Subcutaneous adipose tissue (tissue), 4 donors: ENCODE measurements around the gene LCE6A. TPM values are rescaled to one million over a fixed set of nuclear protein-coding genes. Genes with fewer than 3 reads are reported as not detected.

Source experiments
- total RNA-seq, 4 donors: library from RNA; depleted of rRNA; stranded (reverse); fragments of >200 nt; gene quantifications; one replicate each; pipeline ENCODE4 v1.1.0, GENCODE V29; 2016
- TF ChIP-seq, protein P1 (sequence below): fragments of 450-650 bp; IDR thresholded peaks from one replicate; pipeline ENCODE4 v1.5.1; 2016; ENCODE audit warnings: low read depth, mild to moderate bottlenecking, control low read depth, antibody characterized with exemption, moderate library complexity

Gene LCE6A
- total RNA-seq, 4 donors from 2014 or later, result not detected

DNA sequence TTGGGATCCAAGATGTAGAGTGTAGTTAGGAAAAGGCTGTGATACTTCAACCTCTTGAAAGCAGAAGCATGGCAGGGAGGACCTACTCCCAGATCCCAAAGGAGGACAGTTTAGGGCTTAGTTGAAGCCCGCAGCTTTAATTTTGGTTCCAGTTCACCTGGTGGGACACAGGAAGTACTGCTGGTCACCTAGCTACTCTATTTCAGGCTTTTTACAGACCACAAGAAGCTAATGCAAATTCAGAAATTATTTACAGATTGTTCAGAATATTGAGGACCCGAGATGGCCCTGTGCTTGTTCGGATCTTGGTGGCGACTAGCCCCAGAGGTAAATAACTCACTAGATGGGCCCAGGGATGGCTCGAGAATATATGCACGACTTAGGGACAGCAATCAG is 29.1 kb downstream of the LCE6A start:
- TF ChIP-seq, protein P1, sequence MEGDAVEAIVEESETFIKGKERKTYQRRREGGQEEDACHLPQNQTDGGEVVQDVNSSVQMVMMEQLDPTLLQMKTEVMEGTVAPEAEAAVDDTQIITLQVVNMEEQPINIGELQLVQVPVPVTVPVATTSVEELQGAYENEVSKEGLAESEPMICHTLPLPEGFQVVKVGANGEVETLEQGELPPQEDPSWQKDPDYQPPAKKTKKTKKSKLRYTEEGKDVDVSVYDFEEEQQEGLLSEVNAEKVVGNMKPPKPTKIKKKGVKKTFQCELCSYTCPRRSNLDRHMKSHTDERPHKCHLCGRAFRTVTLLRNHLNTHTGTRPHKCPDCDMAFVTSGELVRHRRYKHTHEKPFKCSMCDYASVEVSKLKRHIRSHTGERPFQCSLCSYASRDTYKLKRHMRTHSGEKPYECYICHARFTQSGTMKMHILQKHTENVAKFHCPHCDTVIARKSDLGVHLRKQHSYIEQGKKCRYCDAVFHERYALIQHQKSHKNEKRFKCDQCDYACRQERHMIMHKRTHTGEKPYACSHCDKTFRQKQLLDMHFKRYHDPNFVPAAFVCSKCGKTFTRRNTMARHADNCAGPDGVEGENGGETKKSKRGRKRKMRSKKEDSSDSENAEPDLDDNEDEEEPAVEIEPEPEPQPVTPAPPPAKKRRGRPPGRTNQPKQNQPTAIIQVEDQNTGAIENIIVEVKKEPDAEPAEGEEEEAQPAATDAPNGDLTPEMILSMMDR, result no peak

DNA sequence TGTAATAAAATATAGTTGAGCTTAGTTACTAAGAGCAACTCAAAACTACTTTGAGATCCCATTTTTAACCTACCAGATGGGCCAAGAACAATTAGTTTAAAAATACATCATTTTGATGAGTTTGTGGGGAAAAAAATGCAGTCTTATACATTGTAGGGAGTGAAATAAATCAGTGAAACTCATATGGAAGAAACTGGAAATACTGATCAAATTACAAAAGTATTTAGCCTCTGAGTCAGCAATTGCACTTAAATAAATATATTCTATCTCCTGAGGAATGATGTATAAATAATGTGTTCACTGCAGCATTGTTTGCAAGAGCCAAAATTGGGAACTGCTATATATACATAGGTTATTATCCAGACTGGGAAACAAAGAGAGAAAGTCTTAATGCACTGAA is 30.8 kb downstream of the LCE6A start:
- TF ChIP-seq, protein P1, result no peak

DNA sequence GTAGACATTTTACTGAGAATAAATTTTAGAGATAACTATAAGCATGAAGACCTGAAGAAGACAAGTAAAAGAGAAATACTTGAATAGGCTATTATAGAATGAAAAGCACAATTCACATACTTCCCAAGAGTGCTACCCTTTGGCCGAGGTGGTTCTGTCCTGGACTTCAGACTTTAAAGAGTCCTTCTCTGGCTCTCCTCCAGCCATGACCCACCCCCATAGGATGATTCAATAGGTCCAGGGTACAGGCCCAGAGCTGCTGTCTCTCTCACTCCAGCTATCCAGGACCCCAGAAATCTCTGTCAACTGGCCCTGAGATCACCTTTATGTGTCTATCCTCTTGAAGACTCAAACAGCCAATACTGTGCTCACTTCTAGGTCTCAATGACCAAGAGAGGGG is 34.2 kb downstream of the LCE6A start:
- TF ChIP-seq, protein P1, result no peak

DNA sequence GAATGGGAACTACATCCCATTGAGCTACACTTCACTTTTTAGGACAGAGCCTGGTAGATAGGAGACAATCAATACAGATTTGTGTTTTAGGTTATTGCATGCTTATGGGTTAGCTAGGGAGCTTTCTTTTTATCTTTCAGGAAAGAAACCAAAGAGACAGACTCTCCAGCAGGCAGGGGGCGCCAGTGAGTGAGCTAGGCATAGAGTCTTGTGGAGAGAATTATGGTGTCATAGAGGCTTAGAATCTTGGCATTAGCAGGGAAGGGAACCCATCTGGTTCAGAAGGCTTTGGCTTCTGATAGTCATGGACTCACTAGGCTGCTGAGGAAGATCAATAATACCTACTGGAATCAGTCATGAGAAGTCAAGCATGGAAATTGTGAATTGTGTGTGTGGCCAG is 35.4 kb downstream of the LCE6A start, which contains the start of gene SMCP:
TSS of gene SMCP (plus strand) at position 281 of the 400 bp plus-strand sequence. CDS start 6,101 bp downstream, outside the sequence.
- TF ChIP-seq, protein P1, result no peak

DNA sequence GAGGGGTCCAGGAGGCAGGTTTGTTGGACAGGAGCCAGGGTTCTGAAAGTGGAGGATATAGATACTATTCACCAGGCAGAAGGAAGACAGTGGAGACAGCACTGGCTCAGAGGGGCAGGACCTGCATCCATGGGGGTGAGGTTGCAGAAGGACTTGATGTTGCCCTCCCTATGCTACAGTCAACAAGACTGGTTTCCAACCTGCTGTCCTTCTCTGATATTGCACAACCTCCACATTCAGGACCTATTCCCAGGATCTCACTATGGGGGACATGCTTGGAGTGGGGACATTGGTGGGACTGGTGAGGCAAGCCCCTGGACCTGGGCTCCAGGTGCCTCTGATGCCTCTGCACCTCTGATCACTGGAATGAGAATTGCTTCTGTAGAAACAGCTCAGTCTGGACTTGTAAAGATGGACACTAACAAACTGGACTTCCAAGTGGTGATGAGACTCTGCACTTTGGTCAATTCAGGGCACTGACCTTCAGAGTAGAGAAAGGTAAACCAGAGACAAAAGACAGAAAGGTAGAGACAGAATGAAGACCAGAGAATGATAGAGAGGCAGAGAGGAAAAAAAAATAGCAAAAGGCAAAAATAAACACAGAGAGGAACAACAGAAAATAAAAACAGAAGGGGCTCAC is 37.0 kb downstream of the LCE6A start:
- TF ChIP-seq, protein P1, result no peak

DNA sequence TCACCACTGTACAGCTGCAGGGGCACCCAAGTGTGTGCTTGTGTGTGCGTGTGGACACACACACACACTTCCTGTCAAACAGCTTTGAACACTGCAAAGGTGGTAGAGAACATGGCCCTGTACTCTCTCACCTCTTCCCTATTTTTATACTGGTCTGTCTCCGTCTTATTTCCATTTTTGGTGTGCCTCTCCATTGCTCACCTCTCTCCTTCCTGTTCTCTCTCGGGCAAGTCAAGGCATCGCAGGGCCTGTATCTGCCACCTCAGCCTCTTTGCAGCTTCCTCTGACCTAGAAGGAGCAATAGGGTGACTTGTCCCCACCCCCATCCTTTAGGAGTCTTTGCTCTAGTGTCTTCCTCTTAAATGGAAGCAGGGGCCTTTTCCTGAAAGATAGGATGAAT is 37.7 kb downstream of the LCE6A start:
- TF ChIP-seq, protein P1, result no peak

DNA sequence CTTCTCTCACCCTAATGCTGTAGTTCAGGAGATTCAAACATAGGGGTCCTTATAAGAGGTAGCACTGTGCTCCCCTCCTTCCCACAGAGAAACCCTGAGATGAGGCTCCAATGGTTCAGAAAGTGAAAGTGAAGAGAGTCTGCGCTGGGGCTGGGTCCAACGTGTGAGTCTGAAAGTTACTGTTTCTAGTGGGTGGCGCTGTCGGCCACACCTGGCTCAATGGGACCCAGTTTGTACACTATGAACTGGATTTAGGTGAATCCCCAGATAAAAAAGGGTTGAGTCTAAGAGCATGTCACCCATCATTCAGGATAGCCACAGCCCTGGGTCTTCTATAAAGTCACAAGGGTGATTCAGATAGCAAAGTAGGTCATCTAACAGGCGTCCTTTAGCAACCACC is 38.3 kb downstream of the LCE6A start:
- TF ChIP-seq, protein P1, result no peak
